Astrocyte of the hippocampus (primary cell): ENCODE data around the gene TPRG1.
A peak's percentile ranks its signal among the peaks of the same experiment; 100 is the strongest.
"Not testable (repeated sequence)": the region's sequence is repeated elsewhere in the genome, so short reads cannot be mapped to it uniquely, and the experiment has no call there.

Source experiments
- DNase-seq: peaks from one replicate; pipeline ENCODE4 v3.0.0; 2011; ENCODE audit warnings: low read depth, low spot score

Gene TPRG1

GRCh38 chr3:189311521-189311920 is 139.8 kb downstream of the TPRG1 start:
- DNase-seq: no peak

- no peak for DNase-seq
Measured at GRCh38 chr3:189312866-189313265, 141.1 kb downstream of the TPRG1 start.

DNA sequence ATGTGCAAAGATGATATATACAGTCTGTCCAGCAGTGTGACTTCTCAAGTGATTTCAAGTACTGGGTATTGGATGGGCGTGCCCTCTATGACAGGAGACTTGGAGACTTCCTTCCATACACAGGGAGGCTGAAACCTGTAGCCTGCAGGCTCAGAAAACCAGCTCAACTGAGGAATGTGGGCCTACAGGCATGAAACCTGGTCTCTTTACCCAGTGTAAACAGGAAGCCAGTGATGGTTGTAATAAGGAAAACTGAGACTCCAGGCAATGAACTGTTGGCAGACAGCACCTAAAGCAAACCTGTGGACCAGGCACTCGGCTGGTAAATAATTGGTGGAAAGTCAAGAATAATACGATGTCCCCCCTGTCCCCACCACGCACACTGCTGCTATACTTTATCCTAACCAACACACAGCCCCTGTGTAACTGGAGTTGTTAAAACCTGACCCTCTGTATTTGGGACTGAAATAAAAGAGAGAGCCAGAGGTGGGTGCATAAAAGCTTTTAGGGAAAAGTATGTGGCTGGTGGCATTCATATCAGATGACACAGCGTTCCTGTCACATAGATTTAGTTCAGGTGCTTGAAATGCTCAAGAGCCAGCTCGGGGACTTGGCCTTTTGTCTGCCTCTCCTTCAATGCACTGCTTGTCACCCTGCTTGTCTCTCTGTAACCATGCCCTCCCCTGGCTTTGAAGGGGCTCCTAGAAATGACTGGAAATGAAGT is 144.7 kb downstream of the TPRG1 start:
- DNase-seq: peak; percentile 3

- no peak for DNase-seq
Measured at GRCh38 chr3:189317911-189318310, 146.1 kb downstream of the TPRG1 start.

- no peak for DNase-seq
Measured at GRCh38 chr3:189320511-189320910, 148.7 kb downstream of the TPRG1 start.

- DNase-seq: peak; percentile 20
Measured at GRCh38 chr3:189322339-189322738, 150.6 kb downstream of the TPRG1 start.

DNA sequence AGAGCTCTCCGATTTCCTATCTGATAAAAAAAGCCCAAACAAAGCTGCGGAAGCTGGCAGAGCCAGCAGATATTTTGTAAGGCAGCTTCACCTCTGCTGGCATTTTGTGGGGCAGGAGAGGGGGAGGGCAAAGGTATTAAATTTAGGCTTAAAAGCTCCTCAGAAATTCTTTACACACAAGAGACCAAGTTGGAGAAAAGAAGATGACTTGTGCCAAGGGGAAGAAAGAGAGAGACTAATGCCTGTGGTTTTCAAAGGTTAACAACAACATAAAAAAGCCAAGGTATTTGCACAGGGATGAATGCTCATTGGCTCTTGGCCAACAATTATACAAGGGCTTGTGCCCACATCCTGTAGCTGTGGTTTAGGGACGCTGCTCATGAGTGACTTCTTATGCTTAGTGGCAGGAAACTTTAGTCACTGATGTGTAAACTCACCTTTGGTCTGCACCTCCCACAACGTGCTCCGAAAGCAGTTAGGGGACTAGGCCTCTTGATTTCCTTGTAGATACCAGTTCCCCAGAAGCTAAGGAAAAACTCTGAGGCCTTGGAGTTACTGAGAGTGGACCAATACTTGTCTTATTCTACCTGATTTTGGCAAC is 152.9 kb downstream of the TPRG1 start:
- peak; percentile 96 for DNase-seq

GRCh38 chr3:189325454-189325853 is 153.7 kb downstream of the TPRG1 start:
- peak; percentile 56 for DNase-seq

DNA sequence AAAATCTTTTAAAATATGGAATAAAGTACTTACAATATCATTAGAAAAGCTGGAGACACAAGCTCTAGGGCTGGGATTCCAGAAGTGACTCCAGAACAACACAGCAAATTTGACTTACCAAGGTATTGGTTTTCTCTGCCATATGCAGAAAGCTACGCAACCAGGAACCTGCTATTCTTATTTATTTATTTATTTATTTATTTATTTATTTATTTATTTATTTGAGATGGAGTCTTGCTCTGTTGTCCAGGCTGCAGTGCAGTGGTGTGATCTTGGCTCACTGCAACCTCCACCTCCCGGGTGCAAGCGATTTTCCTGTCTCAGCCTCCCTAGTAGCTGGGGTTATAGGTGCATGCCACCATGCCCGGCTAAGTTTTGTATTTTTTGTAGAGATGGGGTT is 157.9 kb downstream of the TPRG1 start:
- not testable (repeated sequence) for DNase-seq

- no peak for DNase-seq
Measured at GRCh38 chr3:189330066-189330465, 158.3 kb downstream of the TPRG1 start.

GRCh38 chr3:189331002-189331418 is 159.2 kb downstream of the TPRG1 start:
- peak; percentile 56 for DNase-seq

- DNase-seq: peak; percentile 72
Measured at GRCh38 chr3:189334064-189334920, 162.5 kb downstream of the TPRG1 start.

- DNase-seq: no peak
Measured at GRCh38 chr3:189337673-189338091, 165.9 kb downstream of the TPRG1 start.

DNA sequence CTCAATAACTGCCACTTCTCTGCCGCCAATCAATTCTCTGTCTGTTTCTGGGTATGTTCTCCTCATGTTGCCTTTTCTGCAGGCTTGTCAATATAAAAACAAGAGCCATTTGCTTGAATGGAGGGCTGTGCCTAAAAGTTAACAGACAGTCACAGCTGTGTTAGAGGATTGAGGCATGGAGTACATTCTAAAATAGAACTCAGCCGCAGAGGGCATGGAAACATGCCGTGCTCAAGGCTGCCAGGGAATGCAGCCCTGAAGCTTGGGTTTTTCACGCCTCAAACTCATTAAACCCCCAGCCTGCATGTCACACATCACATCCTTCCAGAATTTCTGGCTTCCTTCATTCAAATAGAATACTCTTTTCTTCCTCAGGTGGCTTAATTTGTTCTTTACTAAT is 166.6 kb downstream of the TPRG1 start:
- no peak for DNase-seq

DNA sequence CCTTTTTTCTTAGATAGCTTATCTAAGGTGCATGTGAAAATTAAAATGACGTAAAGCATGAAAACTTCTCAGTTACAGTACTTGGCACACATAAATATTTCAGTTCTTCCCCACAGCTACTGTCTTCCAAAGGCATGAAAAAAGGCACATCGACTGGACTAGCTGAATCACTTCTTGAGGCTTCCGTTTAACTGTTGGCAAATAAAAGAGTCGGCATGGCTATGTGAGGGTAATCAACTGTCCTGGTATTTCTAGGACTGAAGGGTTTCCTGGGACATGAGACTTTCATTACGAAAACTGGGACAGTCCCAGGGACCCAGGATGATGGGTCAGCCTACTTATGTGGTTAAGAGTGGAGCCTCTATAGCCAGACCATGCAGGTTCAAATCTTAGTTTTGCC is 168.2 kb downstream of the TPRG1 start:
- DNase-seq: no peak

DNA sequence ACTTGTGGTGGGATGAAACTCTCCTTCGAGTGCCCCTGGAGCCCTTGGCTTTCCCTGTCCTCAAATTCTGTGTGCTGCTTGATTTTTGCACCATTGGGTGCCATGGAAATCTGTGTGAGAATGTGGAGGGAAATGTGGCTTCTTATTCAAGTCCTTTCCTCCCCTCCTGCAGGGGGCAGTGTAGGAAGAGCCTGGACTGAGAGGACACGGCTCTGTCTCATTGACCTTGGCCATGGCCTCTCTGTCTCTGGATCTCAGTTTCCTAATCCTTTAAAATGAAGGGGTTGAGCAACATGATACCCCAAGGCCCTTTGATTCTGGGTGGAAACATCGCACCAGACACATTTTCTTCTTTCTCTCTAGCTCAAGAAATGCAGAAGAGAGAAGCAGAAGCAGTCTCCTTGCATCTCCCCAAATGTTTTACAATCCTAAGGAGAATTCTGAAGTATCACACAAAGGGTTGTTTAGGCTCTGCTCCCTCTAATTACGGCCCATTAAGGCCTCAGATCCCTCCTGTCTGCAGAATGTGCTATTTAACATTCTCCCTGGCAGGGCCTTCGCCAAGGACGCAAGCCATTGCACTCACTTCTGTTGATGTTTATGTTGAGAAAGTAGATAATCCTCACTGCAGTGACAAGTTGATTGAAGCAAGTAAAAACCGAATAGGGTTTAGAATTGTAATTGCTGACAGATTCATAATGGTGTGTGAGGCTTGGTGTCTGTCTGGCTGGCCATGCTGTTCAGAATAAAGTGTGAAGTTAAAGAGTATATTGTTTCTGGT is 169.1 kb downstream of the TPRG1 start:
- peak; percentile 42 for DNase-seq

DNA sequence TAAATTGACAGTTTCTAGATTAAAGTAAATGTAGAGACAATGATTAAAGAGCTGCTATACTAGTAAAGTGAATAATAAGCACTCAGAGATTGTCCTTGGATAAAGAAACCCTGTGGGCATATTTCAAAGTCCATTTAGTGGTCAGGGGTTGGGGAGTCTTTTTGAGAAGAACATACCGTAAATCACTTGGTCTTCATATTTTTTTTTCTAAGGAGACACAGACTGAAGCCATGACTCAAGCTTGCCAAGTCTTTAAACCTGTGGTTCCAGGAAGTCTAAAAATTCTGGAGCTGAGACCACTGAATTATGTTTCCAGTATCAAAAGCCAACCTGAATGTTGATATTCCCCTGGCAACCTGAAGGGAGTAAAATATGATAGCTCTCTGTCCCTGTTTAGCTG is 171.0 kb downstream of the TPRG1 start:
- peak; percentile 42 for DNase-seq

DNA sequence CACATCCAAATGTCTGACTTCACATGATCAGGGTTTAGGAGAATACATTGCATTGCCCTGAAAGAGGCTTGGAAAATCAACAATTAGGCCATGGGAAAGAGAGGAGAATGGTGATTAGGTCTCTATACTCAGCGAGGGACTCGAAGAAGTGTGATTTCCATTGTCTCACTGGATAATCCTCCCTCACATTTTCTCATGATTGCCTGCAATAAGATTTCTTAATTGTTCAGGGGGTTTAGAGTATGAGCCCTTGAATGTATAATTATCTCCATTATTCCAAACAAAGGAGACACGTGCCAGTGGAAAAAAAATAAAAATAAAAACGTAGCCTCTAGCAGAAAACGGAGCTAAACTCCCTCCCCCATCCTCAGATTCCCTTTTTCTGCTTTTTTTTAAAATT is 173.2 kb downstream of the TPRG1 start:
- DNase-seq: no peak

- peak; percentile 47 for DNase-seq
Measured at GRCh38 chr3:189349772-189350171, 178.0 kb downstream of the TPRG1 start.

DNA sequence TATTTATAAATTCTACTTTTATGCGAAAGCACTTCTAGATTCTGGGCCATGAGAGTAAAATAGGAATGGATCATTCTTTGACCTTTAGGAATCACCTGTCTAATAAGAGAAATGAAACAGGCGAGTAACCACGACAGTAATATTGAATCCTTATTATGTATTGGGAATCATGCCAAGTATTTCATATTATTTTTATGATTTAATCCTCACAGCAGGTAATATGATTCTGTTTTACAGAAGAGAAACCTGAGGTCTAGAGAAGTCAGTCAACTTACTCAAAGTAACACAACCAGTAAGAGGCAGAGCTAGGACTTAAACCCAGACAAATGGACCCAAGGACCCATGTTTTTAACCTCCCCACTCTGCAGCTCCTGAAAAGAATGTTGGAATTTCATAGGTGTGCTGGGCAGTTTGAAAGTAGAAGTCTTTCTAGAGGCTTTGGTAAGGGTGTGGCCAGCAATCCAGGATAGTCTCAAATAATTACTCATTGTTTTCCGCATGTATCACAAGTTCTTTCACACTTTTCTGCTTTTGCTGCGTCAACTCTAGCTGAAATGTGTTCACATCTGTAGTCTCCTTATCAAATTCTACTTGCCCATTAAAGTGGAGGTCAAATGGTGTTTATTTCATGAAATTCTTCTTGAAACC is 181.7 kb downstream of the TPRG1 start:
- no peak for DNase-seq
